ENCODE results near the gene PSMA2. TPM values are rescaled to one million over a fixed set of nuclear protein-coding genes. Genes with fewer than 3 reads are reported as not detected.

The PSMA2 gene
- total RNA-seq, 2 experiments from 2014 or later: 132 to 133 TPM

- CTCF ChIA-PET: interaction anchor here (0.7 kb wide), 1 partner anchor 15 kb away, joined by 3 read pairs; no protein-coding TSS in a partner anchor
- Mint-ChIP-seq H3K4me3 (no peak overlapping the region), H3K4me1 (no peaks in the 10 kb centered on the region)
Observed at GRCh38 chr7:42956062-42956461, 24.1 kb upstream of the PSMA2 start.

GRCh38 chr7:42953994-42954393 is 22.0 kb upstream of the PSMA2 start:
- ChIA-PET CTCF (no interaction called here), POLR2A (no interaction called here)
- H3K4me3 Mint-ChIP-seq: no peak overlapping the region
- no peaks in the 10 kb centered on the region for H3K36me3 Mint-ChIP-seq (ENCODE audit: low read depth)
- H3K9me3 Mint-ChIP-seq: peaks cover 8% of the 10 kb centered on the region
- peaks cover 2% of the 10 kb centered on the region for H3K27me3 Mint-ChIP-seq
- no peaks in the 10 kb centered on the region for H3K4me1 Mint-ChIP-seq
- no peak overlapping the region for H3K27ac Mint-ChIP-seq
- DNase-seq: no peak

More at GRCh38 chr7:42956062-42956461, 24.1 kb upstream of the PSMA2 start:
- POLR2A ChIA-PET: no interaction called here
- Mint-ChIP-seq H3K9me3 (peaks cover 8% of the 10 kb centered on the region), H3K27me3 (peaks cover 13% of the 10 kb centered on the region), H3K27ac (no peak overlapping the region), H3K36me3 (ENCODE audit: low read depth) (no peaks in the 10 kb centered on the region)
- DNase-seq: no peak

- no peaks in the 10 kb centered on the region for H3K36me3 Mint-ChIP-seq (ENCODE audit: low read depth)
- no peaks in the 10 kb centered on the region for H3K4me1 Mint-ChIP-seq
- H3K9me3 Mint-ChIP-seq: peaks cover 8% of the 10 kb centered on the region
- ChIA-PET POLR2A (no interaction called here), CTCF (no interaction called here)
- no peak overlapping the region for H3K4me3 Mint-ChIP-seq
- no peak overlapping the region for H3K27ac Mint-ChIP-seq
- no peak for DNase-seq
- H3K27me3 Mint-ChIP-seq: peaks cover 2% of the 10 kb centered on the region
Observed at GRCh38 chr7:42952328-42952727, 20.4 kb upstream of the PSMA2 start.

GRCh38 chr7:42950417-42950816 is 18.4 kb upstream of the PSMA2 start:
- H3K4me3 Mint-ChIP-seq: no peak overlapping the region
- DNase-seq: no peak
- no peaks in the 10 kb centered on the region for H3K36me3 Mint-ChIP-seq (ENCODE audit: low read depth)
- no peak overlapping the region for H3K27ac Mint-ChIP-seq
- POLR2A ChIA-PET: interaction anchor here (1.4 kb wide), 1 partner anchor 19 kb away, joined by 4 read pairs; the partner anchor contains the start of genes MRPL32 and PSMA2
- CTCF ChIA-PET: interaction anchor here (1.7 kb wide), 1 partner anchor 9 kb away, joined by 4 read pairs; no protein-coding TSS in a partner anchor
- peaks cover 13% of the 10 kb centered on the region for H3K4me1 Mint-ChIP-seq
- H3K9me3 Mint-ChIP-seq: peaks cover 2% of the 10 kb centered on the region
- H3K27me3 Mint-ChIP-seq: no peaks in the 10 kb centered on the region

GRCh38 chr7:42947521-42947920 is 15.5 kb upstream of the PSMA2 start:
- DNase-seq: no peak
- Mint-ChIP-seq H3K27ac (no peak overlapping the region), H3K4me3 (no peak overlapping the region), H3K4me1 (peaks cover 15% of the 10 kb centered on the region), H3K36me3 (ENCODE audit: low read depth) (no peaks in the 10 kb centered on the region), H3K27me3 (no peaks in the 10 kb centered on the region), H3K9me3 (no peaks in the 10 kb centered on the region)
- ChIA-PET POLR2A (interaction anchor here (3.0 kb wide), 1 partner anchor 15 kb away, joined by 24 read pairs; the partner anchor contains the start of genes MRPL32 and PSMA2), CTCF (interaction anchor here (1.2 kb wide), 1 partner anchor 752 kb away, joined by 3 read pairs; no protein-coding TSS in a partner anchor)

- no peak for DNase-seq
- Mint-ChIP-seq H3K4me1 (peaks cover 15% of the 10 kb centered on the region), H3K4me3 (peak overlapping the region; percentile 64), H3K27ac (peak overlapping the region; percentile 77), H3K36me3 (ENCODE audit: low read depth) (no peaks in the 10 kb centered on the region), H3K9me3 (no peaks in the 10 kb centered on the region), H3K27me3 (no peaks in the 10 kb centered on the region)
- POLR2A ChIA-PET: interaction anchor here (2.1 to 3.0 kb wide), 2 partner anchors 12 to 14 kb away, joined by 5 to 24 read pairs; partner anchors contain the start of genes MRPL32 and PSMA2
- CTCF ChIA-PET: interaction anchor here (1.0 to 1.6 kb wide), 2 partner anchors 14 to 315 kb away, joined by 4 to 10 read pairs; no protein-coding TSS in a partner anchor
Observed at GRCh38 chr7:42946627-42946950, 14.6 kb upstream of the PSMA2 start.

- no peaks in the 10 kb centered on the region for H3K36me3 Mint-ChIP-seq (ENCODE audit: low read depth)
- ChIA-PET CTCF (interaction anchor here (1.0 to 1.8 kb wide), 4 partner anchors 11 to 315 kb away, joined by 3 to 10 read pairs (median 6); no protein-coding TSS in a partner anchor), POLR2A (interaction anchor here (0.6 to 3.0 kb wide), 3 partner anchors 11 to 358 kb away, joined by 3 to 24 read pairs (median 5); partner anchors contain the start of genes MRPL32 and PSMA2)
- no peaks in the 10 kb centered on the region for H3K27me3 Mint-ChIP-seq
- peak overlapping the region; percentile 64 for H3K4me3 Mint-ChIP-seq
- H3K4me1 Mint-ChIP-seq: peaks cover 17% of the 10 kb centered on the region
- no peaks in the 10 kb centered on the region for H3K9me3 Mint-ChIP-seq
- peak; percentile 40 for DNase-seq
- H3K27ac Mint-ChIP-seq: peak overlapping the region; percentile 77
Observed at GRCh38 chr7:42945821-42946626, 14.1 kb upstream of the PSMA2 start.

- no peak overlapping the region for H3K4me3 Mint-ChIP-seq
- no peaks in the 10 kb centered on the region for H3K9me3 Mint-ChIP-seq
- no peaks in the 10 kb centered on the region for H3K27me3 Mint-ChIP-seq
- peaks cover 25% of the 10 kb centered on the region for H3K36me3 Mint-ChIP-seq (ENCODE audit: low read depth)
- DNase-seq: peak; percentile 82
- ChIA-PET CTCF (interaction anchor here (0.7 to 3.1 kb wide), 11 partner anchors 9 to 897 kb away, joined by 3 to 28 read pairs (median 4); partner anchors contain the start of genes MRPL32 and PSMA2), POLR2A (interaction anchor here (1.2 to 1.6 kb wide), 2 partner anchors 9 to 12 kb away, joined by 4 to 12 read pairs; partner anchors contain the start of genes MRPL32 and PSMA2)
- H3K27ac Mint-ChIP-seq: no peak overlapping the region
- peaks cover 24% of the 10 kb centered on the region for H3K4me1 Mint-ChIP-seq
Observed at GRCh38 chr7:42940985-42941847, 9.2 kb upstream of the PSMA2 start.

GRCh38 chr7:42939457-42940240 is 7.7 kb upstream of the PSMA2 start:
- CTCF ChIA-PET: no interaction called here
- Mint-ChIP-seq H3K4me3 (no peak overlapping the region), H3K27ac (no peak overlapping the region), H3K36me3 (ENCODE audit: low read depth) (peaks cover 38% of the 10 kb centered on the region), H3K9me3 (no peaks in the 10 kb centered on the region), H3K4me1 (peaks cover 26% of the 10 kb centered on the region), H3K27me3 (no peaks in the 10 kb centered on the region)
- POLR2A ChIA-PET: no interaction called here
- DNase-seq: no peak

GRCh38 chr7:42935861-42936260 is 3.9 kb upstream of the PSMA2 start:
- H3K9me3 Mint-ChIP-seq: no peaks in the 10 kb centered on the region
- H3K27me3 Mint-ChIP-seq: no peaks in the 10 kb centered on the region
- peaks cover 43% of the 10 kb centered on the region for H3K4me1 Mint-ChIP-seq
- ChIA-PET CTCF (interaction anchor here (2.0 kb wide), 1 partner anchor 9 kb away, joined by 7 read pairs; no protein-coding TSS in a partner anchor), POLR2A (interaction anchor here (0.8 to 1.5 kb wide), 2 partner anchors 10 to 23 kb away, joined by 4 to 5 read pairs; partner anchors contain the start of gene C7orf25)
- H3K4me3 Mint-ChIP-seq: no peak overlapping the region
- no peak overlapping the region for H3K27ac Mint-ChIP-seq
- peaks cover 57% of the 10 kb centered on the region for H3K36me3 Mint-ChIP-seq (ENCODE audit: low read depth)
- no peak for DNase-seq

GRCh38 chr7:42934291-42934690 is 2.3 kb upstream of the PSMA2 start:
- H3K9me3 Mint-ChIP-seq: no peaks in the 10 kb centered on the region
- H3K4me1 Mint-ChIP-seq: peaks cover 46% of the 10 kb centered on the region
- ChIA-PET POLR2A (interaction anchor here (0.6 to 1.5 kb wide), 3 partner anchors 12 to 22 kb away, joined by 3 to 5 read pairs (median 3); no protein-coding TSS in a partner anchor), CTCF (interaction anchor here (0.6 to 2.0 kb wide), 3 partner anchors 11 to 648 kb away, joined by 3 to 7 read pairs (median 4); partner anchors contain the start of gene STK17A)
- H3K27ac Mint-ChIP-seq: no peak overlapping the region
- peaks cover 60% of the 10 kb centered on the region for H3K36me3 Mint-ChIP-seq (ENCODE audit: low read depth)
- no peak for DNase-seq
- H3K4me3 Mint-ChIP-seq: peak overlapping the region; percentile 97
- no peaks in the 10 kb centered on the region for H3K27me3 Mint-ChIP-seq
